ENCODE data around the gene SALL2.

SALL2 gene

GRCh38 chr14:21536418-21537089 lies 10.4 kb upstream of the SALL2 start:
- in situ Hi-C loops (cut with MboI; ENCODE audit: low sequenced_read_pairs, unreplicated experiment), result no loop called here
- DNase-seq (ENCODE audit: low spot score), result no peak
- TF ChIP-seq, protein P1, sequence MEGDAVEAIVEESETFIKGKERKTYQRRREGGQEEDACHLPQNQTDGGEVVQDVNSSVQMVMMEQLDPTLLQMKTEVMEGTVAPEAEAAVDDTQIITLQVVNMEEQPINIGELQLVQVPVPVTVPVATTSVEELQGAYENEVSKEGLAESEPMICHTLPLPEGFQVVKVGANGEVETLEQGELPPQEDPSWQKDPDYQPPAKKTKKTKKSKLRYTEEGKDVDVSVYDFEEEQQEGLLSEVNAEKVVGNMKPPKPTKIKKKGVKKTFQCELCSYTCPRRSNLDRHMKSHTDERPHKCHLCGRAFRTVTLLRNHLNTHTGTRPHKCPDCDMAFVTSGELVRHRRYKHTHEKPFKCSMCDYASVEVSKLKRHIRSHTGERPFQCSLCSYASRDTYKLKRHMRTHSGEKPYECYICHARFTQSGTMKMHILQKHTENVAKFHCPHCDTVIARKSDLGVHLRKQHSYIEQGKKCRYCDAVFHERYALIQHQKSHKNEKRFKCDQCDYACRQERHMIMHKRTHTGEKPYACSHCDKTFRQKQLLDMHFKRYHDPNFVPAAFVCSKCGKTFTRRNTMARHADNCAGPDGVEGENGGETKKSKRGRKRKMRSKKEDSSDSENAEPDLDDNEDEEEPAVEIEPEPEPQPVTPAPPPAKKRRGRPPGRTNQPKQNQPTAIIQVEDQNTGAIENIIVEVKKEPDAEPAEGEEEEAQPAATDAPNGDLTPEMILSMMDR (IDR thresholded peaks at IDR 0.05; ENCODE audit: borderline replicate concordance, control extremely low read depth, extremely low read depth, insufficient read depth, missing control alignments), result no peak

DNA sequence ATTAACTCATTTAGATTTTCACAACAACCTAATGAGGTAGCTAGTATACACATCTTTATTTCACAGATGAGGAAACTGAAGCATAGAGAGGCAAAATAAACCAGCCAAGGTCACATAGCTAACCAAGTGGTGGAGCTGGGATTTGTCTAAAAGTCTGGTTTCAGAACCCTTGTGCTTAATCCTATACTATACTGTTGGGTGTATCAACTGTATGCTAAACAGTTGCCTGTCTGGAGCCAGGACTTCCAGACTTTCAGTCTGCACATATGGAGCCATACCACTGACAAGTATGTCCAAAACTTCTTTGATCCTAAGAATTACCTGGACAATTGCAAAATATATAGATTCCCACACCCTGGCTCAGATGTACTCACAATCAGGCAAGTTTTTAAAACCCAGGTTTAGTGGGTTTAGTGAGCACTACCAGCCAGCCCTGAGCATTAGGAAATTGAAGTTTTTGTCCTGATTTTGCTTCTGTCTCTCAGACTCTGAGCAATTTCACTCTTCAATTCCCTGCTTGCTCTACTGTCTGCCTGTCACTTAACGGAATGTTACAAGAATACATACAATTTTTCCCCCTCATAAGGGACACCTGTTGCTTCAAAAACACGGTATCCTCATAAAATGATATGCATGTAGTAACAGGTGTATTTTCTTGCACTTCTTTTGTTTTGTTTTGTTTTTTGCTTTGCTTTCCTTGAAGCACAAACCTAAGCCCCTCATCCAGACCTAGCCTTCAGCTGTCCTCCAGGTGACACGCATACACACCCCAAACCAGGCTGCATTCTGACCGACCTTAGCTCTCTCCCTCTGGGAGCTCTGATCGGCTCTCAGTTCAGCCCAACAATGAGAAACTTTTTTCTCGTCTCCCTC lies 9.6 kb upstream of the SALL2 start:
- DNase-seq (ENCODE audit: low spot score), result no peak
- TF ChIP-seq, protein P1 (IDR thresholded peaks at IDR 0.05; ENCODE audit: borderline replicate concordance, control extremely low read depth, extremely low read depth, insufficient read depth, missing control alignments), result no peak
- in situ Hi-C loops (cut with MboI; ENCODE audit: low sequenced_read_pairs, unreplicated experiment), result no loop called here

- TF ChIP-seq, protein P1 (IDR thresholded peaks at IDR 0.05; ENCODE audit: borderline replicate concordance, control extremely low read depth, extremely low read depth, insufficient read depth, missing control alignments), result no peak
- in situ Hi-C loops (cut with MboI; ENCODE audit: low sequenced_read_pairs, unreplicated experiment), result no loop called here
- DNase-seq (ENCODE audit: low spot score), result no peak
These were observed 8.4 kb upstream of the SALL2 start for GRCh38 chr14:21534576-21534975.

- in situ Hi-C loops (cut with MboI; ENCODE audit: low sequenced_read_pairs, unreplicated experiment), result no loop called here
- DNase-seq (ENCODE audit: low spot score), result no peak
- TF ChIP-seq, protein P1 (IDR thresholded peaks at IDR 0.05; ENCODE audit: borderline replicate concordance, control extremely low read depth, extremely low read depth, insufficient read depth, missing control alignments), result no peak
These were observed 7.1 kb upstream of the SALL2 start for GRCh38 chr14:21533294-21533693.

DNA sequence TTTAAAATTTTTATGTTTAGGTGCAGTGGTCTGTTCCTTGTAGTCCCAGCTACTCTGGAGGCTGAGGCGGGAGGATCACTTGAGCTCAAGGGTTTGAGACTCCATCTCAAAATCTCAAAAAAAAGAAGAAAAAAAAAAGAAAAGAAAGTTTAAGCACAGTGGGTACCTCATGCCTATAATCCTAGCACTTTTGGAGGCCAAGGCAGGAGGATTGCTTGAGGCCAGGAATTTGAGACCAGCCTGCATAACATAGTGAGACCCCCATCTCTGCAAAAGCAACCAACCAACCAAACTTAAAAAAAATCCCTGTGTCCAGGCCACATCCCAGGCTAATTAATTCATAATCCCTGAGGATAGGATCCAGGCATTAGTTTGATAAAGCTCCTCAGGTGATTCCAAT lies 3.4 kb upstream of the SALL2 start:
- DNase-seq (ENCODE audit: low spot score), result no peak
- in situ Hi-C loops (cut with MboI; ENCODE audit: low sequenced_read_pairs, unreplicated experiment), result no loop called here

More for the DNA sequence above, 3.4 kb upstream of the SALL2 start:
- TF ChIP-seq, protein P1 (IDR thresholded peaks at IDR 0.05; ENCODE audit: borderline replicate concordance, control extremely low read depth, extremely low read depth, insufficient read depth, missing control alignments), result no peak

Data from GM13976 (cell line).